GM18519 (cell line): ENCODE measurements around the gene CMTM1.
"Not testable (repeated sequence)": the region's sequence is repeated elsewhere in the genome, so short reads cannot be mapped to it uniquely, and the experiment has no call there.

Source experiments
- ATAC-seq: cut with Tn5 transposase; IDR thresholded peaks from one replicate; pipeline ENCODE4 v1.9.1; 2021; ENCODE audit warnings: mild to moderate bottlenecking, moderate library complexity; ENCODE audit not compliant: unreplicated experiment, low FRiP score

Gene CMTM1

DNA sequence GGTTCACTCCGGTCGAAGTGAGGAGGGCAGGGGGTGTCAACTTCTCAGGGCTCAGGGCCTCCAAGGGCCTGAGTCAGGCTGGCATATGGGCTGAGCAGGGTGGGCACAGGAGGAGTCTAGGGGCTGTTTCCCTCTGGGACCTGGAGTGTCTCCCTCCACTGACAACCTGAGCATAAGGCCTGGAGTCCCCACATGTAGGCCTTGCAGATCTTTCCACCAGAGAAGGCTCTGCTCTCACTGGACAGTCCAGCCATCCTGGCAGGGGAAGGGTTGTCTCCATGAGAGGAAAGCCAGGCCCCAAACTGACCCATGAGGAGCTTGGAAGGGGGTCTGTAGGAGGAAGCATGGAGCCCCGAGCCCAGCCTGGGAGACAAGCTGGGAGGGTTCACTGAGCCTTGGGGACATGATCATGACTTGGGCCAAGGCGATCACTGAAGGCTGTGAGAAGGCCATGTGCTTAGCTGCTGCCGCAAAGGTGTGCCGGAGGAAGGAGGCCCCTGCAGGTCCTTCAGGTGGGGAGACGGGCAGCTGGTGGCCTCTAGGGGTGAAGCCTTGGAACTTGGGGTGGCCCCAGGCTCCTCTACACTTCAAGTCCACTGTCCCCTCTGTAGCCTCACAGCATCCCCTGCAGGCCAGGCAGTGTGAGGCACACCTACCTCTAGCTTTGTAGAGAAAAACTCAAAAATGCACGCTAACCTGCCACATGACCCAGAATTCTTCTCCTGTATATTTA is 22.9 kb downstream of the CMTM1 start:
- ATAC-seq = peak; percentile 83

DNA sequence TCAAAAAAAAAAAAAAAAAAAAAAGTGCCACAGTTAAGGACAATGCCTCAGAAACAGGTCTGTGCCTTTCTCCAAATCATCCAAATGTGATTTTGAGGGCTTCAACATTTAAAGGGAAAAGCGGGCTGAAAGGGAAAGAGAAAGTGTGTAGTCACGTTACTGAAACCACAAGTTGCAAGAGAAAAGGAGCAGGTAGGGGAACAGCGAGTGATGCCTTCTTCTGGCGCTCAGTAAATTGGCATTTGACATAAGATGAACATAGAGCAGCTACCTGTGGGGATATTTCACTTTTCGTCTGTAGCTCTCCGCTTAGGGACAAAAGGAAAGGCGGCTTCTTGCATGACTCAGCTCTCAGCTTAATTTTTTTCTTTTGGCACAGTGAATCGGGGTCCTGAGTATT is 24.1 kb downstream of the CMTM1 start:
- no peak for ATAC-seq

DNA sequence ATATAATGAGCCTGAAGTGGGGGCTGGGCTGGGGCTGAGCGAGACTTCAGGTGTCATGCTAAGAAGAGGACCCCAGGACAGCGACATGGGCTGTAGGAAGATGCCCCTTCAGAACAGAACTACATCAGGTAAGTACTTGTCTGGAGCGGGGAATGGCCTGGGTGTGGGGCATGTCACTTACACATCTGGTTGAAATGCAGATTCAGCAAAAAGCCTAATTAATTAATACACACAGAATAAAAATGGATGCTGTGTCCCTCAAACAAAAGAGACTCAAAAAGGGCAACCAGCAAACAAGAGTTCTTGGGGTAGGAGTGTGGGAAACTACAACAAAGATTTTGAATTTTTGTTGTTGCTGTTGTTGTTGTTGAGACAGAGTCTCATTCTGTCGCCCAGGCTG is 24.8 kb downstream of the CMTM1 start:
- ATAC-seq = no peak

DNA sequence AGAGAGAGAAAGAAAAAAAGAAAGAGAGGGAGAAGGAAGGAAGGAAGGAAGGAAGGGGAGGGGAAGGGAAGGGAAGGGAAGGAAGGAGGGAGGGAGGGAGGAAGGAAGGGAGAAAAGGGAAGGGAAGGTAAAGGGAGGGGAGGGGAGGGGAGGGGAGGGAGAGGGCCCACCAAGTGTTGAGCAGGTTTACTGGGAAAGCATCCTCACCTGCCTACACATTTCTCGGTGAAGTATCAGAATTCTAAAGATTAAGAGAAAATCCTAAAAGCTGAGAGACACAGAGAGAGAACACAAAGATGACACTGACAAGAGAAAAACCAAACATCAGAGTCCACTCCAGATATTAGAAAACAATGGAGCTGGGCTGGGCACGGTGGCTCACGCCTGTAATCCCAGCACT is 26.0 kb downstream of the CMTM1 start:
- ATAC-seq = no peak

DNA sequence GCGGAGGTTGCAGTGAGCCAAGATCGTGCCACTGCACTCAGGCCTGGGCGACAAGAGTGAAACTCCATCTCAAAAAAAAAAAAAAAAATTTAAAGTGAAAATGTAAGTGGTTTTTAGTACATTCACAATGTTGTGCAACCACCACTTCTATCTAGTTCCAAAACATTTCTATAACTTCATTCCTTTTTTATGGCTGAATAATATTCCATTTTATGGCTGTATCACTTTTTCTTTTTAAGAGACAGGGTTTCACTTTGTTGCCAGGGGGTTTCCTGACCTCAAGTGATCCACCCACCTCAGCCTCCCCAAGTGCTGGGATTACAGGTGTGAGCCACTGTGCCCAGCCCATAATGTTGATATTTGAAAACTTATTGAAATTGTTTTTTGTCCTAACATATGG is 26.6 kb downstream of the CMTM1 start:
- no peak for ATAC-seq

DNA sequence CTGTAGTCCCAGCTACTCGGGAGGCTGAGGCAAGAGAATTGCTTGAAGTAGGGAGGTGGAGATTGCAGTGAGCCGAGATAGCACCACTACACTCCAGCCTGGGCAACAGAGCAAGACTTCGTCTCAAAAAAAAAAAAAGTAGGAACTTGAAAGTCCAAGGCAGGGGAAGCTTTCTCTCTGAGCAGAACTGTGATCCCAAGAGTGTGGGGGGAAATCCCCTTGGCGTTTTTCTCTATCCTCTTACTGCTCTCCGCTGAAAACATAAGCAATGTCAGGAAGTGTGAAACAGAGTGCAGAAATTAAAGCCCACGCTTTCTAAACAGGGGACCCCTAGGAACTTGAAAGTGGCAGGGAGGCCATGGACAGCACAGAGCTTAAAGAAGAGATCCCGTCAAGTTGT is 28.5 kb downstream of the CMTM1 start:
- ATAC-seq = no peak

DNA sequence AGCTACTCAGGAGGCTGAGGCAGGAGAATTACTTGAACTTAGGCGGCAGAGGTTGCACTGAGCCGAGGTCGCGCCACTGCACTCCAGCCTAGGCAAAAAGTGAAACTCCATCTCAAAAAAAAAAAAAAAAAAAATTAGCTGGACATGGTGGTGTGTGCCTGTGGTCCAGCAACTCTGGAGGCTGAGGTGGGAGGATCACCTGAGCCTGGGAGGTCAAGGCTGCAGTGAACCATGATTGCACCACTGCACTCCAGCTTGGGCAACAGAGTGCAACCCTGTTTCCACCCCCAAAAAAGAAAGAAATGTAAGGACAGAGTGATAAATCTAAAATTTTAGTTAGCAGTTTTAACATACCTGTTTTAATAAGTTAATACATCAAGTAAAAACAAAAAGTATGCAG is 30.3 kb downstream of the CMTM1 start:
- not testable (repeated sequence) for ATAC-seq

DNA sequence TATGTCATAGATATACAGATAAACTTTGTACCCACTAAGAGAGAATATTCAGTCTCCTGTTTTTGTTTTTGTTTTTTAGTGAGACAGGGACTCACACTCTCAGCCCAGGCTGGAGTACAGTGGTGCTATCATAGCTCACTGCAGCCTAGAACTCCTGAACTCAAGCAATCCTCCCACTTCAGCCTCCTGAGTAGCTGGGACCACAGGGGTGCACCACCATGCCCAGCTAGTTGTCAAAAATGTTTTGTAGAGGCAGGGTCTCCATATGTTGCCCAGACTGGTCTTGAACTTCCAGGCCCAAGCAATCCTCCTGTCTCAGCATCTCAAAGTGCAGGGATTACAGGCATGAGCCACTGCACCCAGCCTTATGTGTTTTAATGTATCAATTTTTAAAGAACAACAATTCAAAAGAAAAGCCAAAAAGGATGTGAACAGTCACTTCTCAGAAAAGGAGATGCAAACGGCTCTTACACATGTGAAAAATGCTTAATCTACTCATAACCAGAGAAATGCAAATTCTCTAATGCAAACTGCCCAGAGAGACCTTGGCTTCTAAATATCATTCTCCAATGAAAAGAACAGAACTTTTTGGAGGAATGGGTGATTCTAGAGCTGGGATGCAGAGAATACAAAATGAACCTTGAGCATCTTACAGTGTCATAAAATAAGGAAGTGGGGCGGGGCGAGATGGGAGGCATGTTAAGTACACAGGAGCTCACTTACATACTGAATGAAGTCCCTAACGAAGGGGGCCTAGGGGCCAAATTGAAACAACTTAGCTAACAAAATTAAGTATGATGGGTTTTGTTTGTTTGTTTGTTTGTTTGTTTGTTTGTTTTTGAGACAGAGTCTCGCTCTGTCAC is 31.0 kb downstream of the CMTM1 start:
- no peak for ATAC-seq

DNA sequence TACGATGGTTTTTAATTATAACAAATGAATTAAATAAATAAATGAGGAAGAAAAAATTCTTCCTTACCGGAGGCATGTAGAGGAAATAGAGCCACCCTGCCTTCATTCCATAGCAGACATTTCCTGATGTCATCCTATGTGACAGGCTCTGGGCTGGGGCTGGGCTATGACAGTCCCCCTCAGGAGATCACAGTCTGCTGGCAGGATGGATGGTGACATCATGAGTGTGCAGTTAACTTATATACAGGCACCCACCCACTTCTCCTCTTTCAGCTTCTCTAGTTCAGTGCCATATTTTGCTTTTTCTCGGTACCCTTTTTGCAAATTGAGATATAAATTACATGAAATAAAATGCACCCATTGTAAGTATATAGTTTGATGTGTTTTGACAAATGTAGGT is 31.9 kb downstream of the CMTM1 start:
- no peak for ATAC-seq

DNA sequence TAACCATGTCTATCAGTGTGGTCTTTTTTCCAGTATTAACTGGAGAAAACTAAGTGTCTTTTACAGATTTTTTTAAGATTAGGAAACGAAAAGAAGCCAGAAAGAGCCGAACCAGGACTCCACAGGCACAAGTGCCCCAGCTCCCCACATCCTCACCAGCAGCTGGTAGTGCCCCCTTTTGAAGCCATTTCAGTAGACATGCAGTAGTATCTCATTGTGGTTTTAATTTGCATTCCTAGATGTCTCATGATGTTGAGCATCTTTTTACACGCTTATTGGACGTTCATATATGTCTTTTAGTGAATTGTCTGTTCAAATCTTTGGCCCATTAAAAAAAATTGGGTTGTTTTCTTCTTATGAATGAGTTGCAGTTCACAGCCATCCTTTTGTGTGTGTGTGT is 33.5 kb downstream of the CMTM1 start:
- no peak for ATAC-seq

DNA sequence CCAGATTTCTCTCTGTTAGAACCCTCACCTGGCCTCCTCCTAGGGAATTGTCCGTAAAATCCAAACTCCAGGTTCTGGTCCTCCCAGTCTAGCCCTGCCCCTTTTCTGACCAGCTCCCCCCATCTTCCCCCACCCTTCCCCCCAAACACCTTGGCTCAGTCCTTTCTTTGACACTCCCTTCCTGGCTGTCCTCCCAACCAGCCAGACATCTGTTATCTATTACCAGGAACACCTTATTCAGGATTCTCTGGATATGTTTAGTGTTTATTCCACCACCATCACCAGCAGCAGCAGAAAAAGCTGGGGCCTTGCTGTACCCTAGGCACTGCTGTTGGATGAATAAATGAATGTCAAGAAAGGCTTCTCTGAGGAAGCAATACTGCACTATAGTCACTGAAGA is 34.2 kb downstream of the CMTM1 start:
- no peak for ATAC-seq

DNA sequence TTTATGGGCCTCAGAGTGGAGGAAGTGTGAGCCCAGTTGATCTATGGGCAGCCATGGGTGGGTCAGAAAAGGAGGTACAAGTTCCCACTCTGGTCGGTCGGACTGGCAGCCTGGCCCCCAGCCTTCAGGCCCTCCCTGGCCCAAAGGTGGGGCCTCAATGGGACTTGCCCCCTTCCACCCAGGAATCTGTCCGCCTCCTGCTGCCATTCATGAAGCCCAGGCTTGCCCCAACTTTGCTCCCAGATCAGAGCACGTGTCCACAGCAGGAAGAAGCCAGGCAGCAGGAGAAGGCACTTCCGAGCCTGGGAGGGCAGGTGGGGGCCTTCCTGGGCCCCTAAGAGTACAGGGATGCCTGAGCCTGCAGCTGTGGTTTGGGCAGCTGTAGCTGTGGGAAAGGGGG is 35.2 kb downstream of the CMTM1 start:
- ATAC-seq = no peak

DNA sequence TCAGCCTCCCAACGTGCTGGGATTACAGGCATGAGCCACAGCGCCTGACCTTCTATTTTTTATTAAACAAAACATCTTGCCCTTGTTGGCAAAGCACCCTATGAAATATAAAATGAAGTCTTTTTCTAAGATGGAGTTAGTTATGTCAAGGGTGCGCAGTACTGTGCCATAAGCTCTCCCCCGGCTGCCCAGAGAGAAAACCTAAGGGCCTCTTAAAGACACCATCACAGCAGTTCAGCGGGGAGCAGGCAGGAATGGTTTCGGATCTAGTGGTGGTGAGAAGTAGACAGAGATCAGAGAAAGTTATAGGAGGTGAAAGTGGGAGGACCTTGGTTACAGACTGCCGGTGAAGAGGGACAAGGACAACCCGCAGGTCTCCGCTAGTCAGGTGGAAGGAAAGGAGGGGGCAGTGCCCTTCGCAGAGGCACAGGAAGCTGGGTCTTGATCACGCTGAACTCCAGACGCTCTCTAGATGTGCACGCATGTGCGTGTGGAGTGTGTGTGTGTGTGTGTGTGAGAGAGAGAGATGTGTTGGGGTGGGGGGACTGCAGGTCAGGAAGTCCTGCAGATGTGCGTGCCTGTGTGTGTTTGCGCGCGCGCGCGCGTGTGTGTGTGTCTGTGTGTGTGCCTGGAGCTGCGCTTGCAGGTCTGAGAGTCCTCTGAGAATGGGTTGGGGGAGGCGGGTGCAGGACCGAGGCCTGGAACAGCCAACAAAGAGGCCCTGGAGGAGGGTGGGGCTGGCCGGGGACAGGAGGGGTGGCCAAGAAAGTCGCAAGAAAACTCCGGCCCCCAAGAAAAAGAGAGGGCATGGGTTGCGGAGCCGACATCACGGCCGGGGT is 37.5 kb downstream of the CMTM1 start:
- peak; percentile 41 for ATAC-seq

DNA sequence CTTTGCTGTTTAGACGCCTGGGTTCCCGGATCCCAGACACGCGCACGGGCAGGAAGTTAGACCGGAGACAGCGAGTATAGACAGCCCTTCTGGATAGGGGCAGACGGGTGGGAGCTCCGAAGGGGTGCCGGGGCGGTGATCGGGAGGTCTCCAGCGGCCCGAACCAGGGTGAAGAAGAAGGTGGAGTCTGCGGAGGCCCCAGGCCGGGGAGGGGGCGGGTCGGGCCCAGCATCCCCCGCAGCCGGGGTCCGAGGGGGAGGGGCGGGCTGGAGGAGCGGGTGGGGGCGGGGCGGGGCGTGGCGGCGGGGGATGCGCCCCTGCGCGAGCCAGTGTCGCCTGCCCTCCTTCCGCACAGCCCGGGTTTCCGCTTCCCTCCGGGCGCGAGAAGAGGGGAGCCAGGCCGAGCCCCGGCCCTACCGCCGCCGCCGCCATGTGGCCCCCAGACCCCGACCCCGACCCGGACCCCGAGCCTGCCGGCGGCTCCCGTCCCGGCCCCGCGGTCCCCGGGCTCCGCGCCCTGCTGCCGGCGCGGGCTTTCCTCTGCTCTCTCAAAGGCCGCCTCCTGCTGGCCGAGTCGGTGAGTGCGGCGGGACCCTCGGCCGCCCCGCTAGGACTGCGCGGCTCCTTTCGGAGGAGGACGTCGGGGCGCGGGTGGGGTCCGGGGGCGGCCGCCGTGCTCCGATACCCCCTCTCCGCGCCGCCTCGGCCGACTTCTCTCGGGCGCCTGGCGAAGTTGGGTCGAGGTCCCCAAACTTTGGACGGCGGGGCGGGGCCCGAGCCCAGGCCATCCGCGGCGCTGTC is 38.3 kb downstream of the CMTM1 start, which contains the start of gene CMTM3:
Gene CMTM3, plus strand, starts transcription at position 329 of the 801 bp plus-strand sequence. Its CDS starts 102 bp downstream, at position 431.
- ATAC-seq = peak; percentile 43

DNA sequence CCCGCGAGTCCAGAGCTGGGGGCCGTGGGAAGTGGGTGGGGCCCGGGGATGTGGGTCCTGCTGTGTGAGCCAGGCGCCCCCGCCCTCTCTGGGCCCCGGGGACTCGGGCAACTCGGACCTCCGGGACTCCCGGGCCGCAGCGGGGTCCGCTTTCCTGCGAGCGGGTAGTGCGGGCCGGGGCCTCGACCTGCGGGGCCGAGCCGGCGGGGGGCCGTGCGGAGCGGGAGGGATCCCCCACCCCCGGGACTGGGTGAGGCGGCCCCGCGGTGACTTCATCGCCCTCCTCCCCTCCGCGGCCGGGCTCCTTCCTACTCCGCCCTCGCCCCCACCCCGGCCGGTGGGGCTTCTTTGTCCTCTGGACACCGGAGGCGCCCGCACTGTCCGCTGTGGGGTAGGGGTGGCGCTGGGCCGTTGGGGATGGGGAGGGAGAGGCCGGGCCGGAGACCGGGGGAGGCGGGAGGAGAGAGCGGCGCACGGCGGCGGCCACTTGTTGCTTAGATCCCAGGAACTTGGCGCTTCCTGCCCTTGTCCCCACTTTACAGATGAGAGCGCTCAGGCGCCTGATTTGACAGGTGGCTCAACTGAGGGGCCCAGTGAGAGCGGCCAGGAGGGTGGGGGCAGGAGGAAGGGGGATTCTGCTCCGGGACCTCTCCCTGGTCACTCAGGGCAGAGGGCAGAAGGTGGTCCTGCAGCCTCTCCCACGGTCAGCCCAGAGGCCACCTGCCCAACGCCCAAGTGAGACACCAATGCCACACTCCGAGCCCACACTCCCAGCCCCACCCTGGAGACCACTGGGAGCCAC is 39.1 kb downstream of the CMTM1 start:
- ATAC-seq = no peak

DNA sequence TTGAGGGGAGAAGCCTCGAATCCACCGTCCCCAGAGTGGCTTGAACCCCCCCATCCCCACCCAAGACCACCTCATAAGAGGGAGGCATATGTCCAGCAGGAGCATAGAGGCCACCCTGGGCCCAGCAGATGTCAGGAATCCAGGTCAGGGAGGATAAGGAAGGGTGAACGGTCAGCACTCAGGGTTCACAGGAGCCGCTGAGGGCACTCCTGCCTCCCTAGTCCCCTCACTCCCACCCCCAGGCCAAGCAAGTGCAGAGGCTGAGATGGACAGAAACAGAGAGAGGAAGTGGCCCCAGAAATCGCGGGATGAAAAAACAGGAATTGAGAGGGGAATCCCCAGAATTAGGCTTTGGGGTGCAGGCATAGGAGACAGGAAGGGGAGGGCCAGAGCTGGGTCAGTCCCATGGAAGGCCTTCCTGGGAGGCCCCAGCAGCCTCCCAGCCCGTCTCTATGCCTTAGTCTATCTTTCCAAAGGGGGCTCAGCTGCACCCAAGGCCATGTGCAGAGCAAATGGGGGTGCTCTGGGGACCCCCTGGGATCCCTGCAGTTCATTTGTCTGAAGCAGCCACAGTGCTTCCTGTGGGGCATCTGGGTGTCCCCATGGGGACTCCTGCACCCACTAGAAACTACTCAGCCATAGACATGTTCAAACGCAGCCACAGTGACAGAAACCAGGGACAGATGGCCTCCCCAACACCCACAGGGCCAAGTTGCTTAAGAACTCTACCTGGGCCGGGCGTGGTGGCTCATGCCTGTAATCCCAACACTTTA is 39.9 kb downstream of the CMTM1 start:
- no peak for ATAC-seq

DNA sequence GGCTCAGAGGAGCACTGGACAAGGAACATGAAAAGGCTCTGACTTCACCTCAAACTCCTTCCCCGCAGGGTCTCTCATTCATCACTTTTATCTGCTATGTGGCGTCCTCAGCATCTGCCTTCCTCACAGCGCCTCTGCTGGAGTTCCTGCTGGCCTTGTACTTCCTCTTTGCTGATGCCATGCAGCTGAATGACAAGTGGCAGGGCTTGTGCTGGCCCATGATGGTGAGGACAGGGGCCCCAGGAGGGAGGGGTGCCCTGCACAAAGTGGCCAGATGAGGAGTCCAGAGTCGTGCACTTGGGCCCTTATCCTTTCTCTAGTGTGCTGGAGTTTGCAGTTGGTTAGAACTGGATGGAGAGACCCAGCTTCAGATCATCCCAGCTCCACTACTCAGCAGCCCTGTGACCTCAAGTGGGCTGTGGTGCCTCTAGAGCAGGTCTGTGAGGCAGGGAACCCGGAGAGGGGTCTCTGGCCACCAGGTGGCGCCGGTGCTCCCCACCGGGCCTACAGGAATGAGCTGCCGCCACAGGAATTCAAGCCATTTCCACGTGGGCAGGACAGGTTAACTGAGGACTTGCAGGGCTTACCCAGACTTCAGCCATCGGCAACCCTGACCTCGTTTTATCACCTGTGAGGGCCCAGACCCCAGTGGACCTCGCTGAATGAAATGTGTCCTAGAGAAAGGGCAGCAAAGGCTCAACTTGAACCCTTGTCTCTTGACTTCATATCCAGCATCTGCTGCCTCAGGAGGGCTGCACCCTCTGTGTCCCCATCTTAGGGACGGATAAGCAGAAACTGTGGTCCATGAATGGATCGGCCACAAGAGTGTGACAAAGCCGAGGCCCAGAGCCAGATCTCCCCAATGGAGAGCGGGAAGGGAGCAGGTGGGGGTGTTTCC is 42.3 kb downstream of the CMTM1 start:
- ATAC-seq = no peak

DNA sequence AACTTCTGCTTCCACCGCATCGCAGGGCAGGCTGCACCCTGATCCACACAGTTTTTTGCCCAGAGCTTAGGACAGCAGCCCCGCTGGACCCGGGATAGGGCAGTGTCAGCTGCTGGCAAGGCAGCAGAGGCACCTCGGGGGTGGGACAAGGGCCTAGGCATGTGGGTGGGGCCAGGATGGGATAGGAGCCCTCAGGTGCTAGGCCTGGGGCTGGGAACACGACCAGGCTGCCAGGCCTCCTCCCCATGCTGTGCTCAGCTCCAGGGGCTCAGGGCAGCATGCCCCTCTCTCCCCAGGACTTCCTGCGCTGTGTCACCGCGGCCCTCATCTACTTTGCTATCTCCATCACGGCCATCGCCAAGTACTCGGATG is 42.9 kb downstream of the CMTM1 start:
- ATAC-seq = no peak
